Transverse colon (tissue), 4 donors: ENCODE results near the gene IMP4. TPM values are rescaled to one million over a fixed set of nuclear protein-coding genes. Genes with fewer than 3 reads are reported as not detected.

Source experiments
- DNase-seq: peaks from one replicate; pipeline ENCODE4 v3.0.0-alpha.2; 2019
- H3K27ac ChIP-seq, 4 donors: fragments of 200-600 bp; sonication (generic); 2 replicates each; pipeline ENCODE4 v1.5.1; 2016 to 2018; ENCODE audit warnings: inconsistent platforms in 4 of 4
- H3K27me3 ChIP-seq: fragments of 200-600 bp; sonication (generic); 2 replicates; pipeline ENCODE4 v1.5.1; 2017; ENCODE audit warnings: inconsistent platforms
- H3K36me3 ChIP-seq, 4 donors: fragments of 200-600 bp; sonication (generic); 2 replicates each; pipeline ENCODE4 v1.5.1; 2017 to 2019; ENCODE audit warnings: inconsistent platforms in 4 of 4
- H3K4me1 ChIP-seq, 4 donors: fragments of 200-600 bp; sonication (generic); 2 replicates each; pipeline ENCODE4 v1.5.1; 2017 to 2020; ENCODE audit warnings: inconsistent platforms in 4 of 4
- H3K4me3 ChIP-seq, 4 donors: fragments of 200-600 bp; sonication (generic); 1 replicate in 1 of 4; 2 replicates in 3 of 4; pipeline versions ENCODE4 v1.5.1 to v1.6.1; 2017 to 2019; ENCODE audit warnings: inconsistent platforms in 4 of 4
- H3K9me3 ChIP-seq, 2 donors: fragments of 200-600 bp; sonication (generic); 2 replicates each; pipeline ENCODE4 v1.5.1; 2017 to 2019; ENCODE audit warnings: inconsistent platforms in 2 of 2
- CTCF ChIP-seq, 5 experiments: fragments of 200-600 bp in 3 of 5; fragments of 450-650 bp in 2 of 5; sonication (generic) in 3 of 5; IDR thresholded peaks; 1 replicate in 2 of 5; 2 replicates in 3 of 5; pipeline ENCODE4 v1.5.1; 2016 to 2017; ENCODE audit warnings: antibody characterized with exemption in 5 of 5, inconsistent platforms in 3 of 5, mild to moderate bottlenecking in 2 of 5, moderate library complexity in 1 of 5
- EP300 ChIP-seq: sonication (generic); formaldehyde crosslinking; IDR thresholded peaks from one replicate; pipeline ENCODE4 v1.6.1; 2017; ENCODE audit warnings: antibody characterized with exemption, low read depth
- POLR2A ChIP-seq: fragments of 450-650 bp; IDR thresholded peaks from one replicate; pipeline ENCODE4 v1.6.1; 2016; ENCODE audit warnings: antibody characterized with exemption, mild to moderate bottlenecking, moderate library complexity
- POLR2AphosphoS5 ChIP-seq, 3 donors: sonication (generic); formaldehyde crosslinking; IDR thresholded peaks; one replicate each; pipeline ENCODE4 v1.6.1; 2016; ENCODE audit warnings: antibody characterized with exemption in 3 of 3
- WGBS, 2 donors: methylation state at CpG; one replicate each; pipeline ENCODE4 v1.1.5; 2018; ENCODE audit warnings: low coverage in 1 of 2; 5-methylcytosine and 5-hydroxymethylcytosine counted together
- in situ Hi-C, 4 donors: fragments of 200-750 bp; cut with MboI; loops; one replicate each; pipeline versions ENCODE4 v1.15.0 to v1.15.1; 2017; ENCODE audit warnings: low sequenced_read_pairs in 3 of 4, low pct_ligation_motif_present in 1 of 4, low pct_unique_long_range_greater_than_20kb in 1 of 4
- intact Hi-C: fragments of 100-400 bp; cut with DNase I; formaldehyde crosslinking; loops from one replicate; pipeline ENCODE4 v1.15.1; 2023; ENCODE audit warnings: low total_unique reads
- total RNA-seq, 4 donors: library from RNA; depleted of rRNA; stranded (reverse); fragments of >200 nt; gene quantifications; one replicate each; pipeline ENCODE4 v1.1.0, GENCODE V29; 2016

Gene IMP4
- total RNA-seq, 4 donors from 2014 or later: 52.1 to 367 (median 83.7) TPM

- in situ Hi-C loops: no loop called here
- DNase-seq: no peak
- intact Hi-C loops: no loop called here
- Histone ChIP-seq H3K4me3 (no peak overlapping the region), H3K27ac (no peak overlapping the region), H3K36me3 (peaks cover 0 to 5% (median 0%) of the 10 kb centered on the region in 4 donors), H3K27me3 (no peaks in the 10 kb centered on the region), H3K9me3 (no peaks in the 10 kb centered on the region), H3K4me1 (peaks cover 6 to 21% (median 8%) of the 10 kb centered on the region in 4 donors)
- TF ChIP-seq EP300 (no peak), POLR2AphosphoS5 (IDR thresholded peaks at IDR 0.05) (no peak), POLR2A (no peak), CTCF (IDR thresholded peaks at IDR 0.05) (no peak)
- 86% methylated on average over 7 of the region's 7 CpGs; no CpG with 5 or more reads in 1 of the 2 donors for WGBS, 2 donors
Measured at GRCh38 chr2:130353291-130354138, 10.8 kb downstream of the IMP4 start.

- TF ChIP-seq POLR2AphosphoS5 (IDR thresholded peaks at IDR 0.05) (no peak), CTCF (IDR thresholded peaks at IDR 0.05) (no peak), POLR2A (no peak), EP300 (no peak)
- H3K27me3 ChIP-seq: no peaks in the 10 kb centered on the region
- H3K27ac ChIP-seq: no peak overlapping the region
- in situ Hi-C loops (no loop called here), intact Hi-C loops (no loop called here)
- no peak overlapping the region for H3K4me3 ChIP-seq
- H3K9me3 ChIP-seq: no peaks in the 10 kb centered on the region
- no peak for DNase-seq
- H3K4me1 ChIP-seq: peaks cover 6 to 21% (median 8%) of the 10 kb centered on the region in 4 donors
- 69% methylated on average over 1 of the region's 1 CpG; no CpG with 5 or more reads in 1 of the 2 donors for WGBS, 2 donors
- no peaks in the 10 kb centered on the region for H3K36me3 ChIP-seq
Measured at GRCh38 chr2:130354139-130354428, 11.4 kb downstream of the IMP4 start.

GRCh38 chr2:130355172-130355577 is 12.5 kb downstream of the IMP4 start:
- Histone ChIP-seq H3K27me3 (no peaks in the 10 kb centered on the region), H3K9me3 (no peaks in the 10 kb centered on the region), H3K4me3 (peak overlapping the region; percentile 51 to 93 (median 82)), H3K36me3 (no peaks in the 10 kb centered on the region), H3K27ac (peak overlapping the region; percentile 87 to 88 (median 88)), H3K4me1 (peaks cover 6 to 21% (median 8%) of the 10 kb centered on the region in 4 donors)
- peak; percentile 37 for DNase-seq
- intact Hi-C loops (loop anchor here (1.0 kb wide), 1 partner anchor 16 kb away; no protein-coding TSS in a partner anchor), in situ Hi-C loops (no loop called here)
- 0 to 10% methylated on average over 2 to 20 of the region's 21 CpGs for WGBS, 2 donors
- TF ChIP-seq CTCF (IDR thresholded peaks at IDR 0.05) (no peak), POLR2AphosphoS5 (IDR thresholded peaks at IDR 0.05) (no peak), EP300 (no peak), POLR2A (no peak)

- H3K27me3 ChIP-seq: no peaks in the 10 kb centered on the region
- WGBS, 2 donors: 2% methylated on average over 26 of the region's 107 CpGs; no CpG with 5 or more reads in 1 of the 2 donors
- peak within 1 kb of the TSS; percentile 87 to 88 (median 88) for H3K27ac ChIP-seq
- intact Hi-C loops (loop anchor here (1.0 kb wide), 1 partner anchor 15 kb away; no protein-coding TSS in a partner anchor), in situ Hi-C loops (no loop called here)
- no peaks in the 10 kb centered on the region for H3K9me3 ChIP-seq
- H3K36me3 ChIP-seq: no peaks in the 10 kb centered on the region
- TF ChIP-seq POLR2A (peak; percentile 67), POLR2AphosphoS5 (IDR thresholded peaks at IDR 0.05) (peak in 2 of 3 donors; percentile 84 to 86), EP300 (no peak), CTCF (IDR thresholded peaks at IDR 0.05) (peak; percentile 23 to 58 (median 51))
- peaks cover 6 to 21% (median 8%) of the 10 kb centered on the region in 4 donors for H3K4me1 ChIP-seq
- peak within 1 kb of the TSS; percentile 51 to 93 (median 82) for H3K4me3 ChIP-seq
- peak; percentile 92 for DNase-seq
Measured at GRCh38 chr2:130355578-130356431, 13.1 kb downstream of the IMP4 start, which contains the start of gene PTPN18. TSS of gene PTPN18 (plus strand) at chr2:130356056. CDS start at chr2:130356108, 52 bp downstream.
